H1 (cell line): ENCODE results near the gene NWD2. TPM values are rescaled to one million over a fixed set of nuclear protein-coding genes. Genes with fewer than 3 reads are reported as not detected.

Experiments
- CTCF ChIA-PET: fragments of 300-600 bp; sonication (Branson Sonifier 250); formaldehyde crosslinking; loops from one replicate; lab custom pipeline; 2021; ENCODE audit not compliant: partially characterized antibody; lab: Charles Lee
- POLR2A ChIA-PET: fragments of 300-600 bp; sonication (Branson Sonifier 250); formaldehyde crosslinking; loops from one replicate; lab custom pipeline; 2021; ENCODE audit warnings: inconsistent platforms; ENCODE audit not compliant: partially characterized antibody; lab: Charles Lee
- DNase-seq, 2 experiments: peaks; one replicate each; pipeline versions ENCODE4 v3.0.0 to v3.0.0-alpha.2; 2010 to 2022; ENCODE audit warnings: low spot score in 2 of 2, low read depth in 1 of 2, mixed read lengths in 1 of 2
- FAIRE-seq: peaks from 2 replicates; lab custom pipeline; 2011; peaks lifted over from hg19 to GRCh38; lab: Jason Lieb, UNC
- H2AFZ ChIP-seq: 2 replicates; pipeline ENCODE4 v1.8.1; 2012; ENCODE audit warnings: low read length, inconsistent platforms
- H2AK5ac ChIP-seq: 2 replicates; pipeline ENCODE4 v1.6.1; 2013; ENCODE audit warnings: low read depth, low read length
- H2BK120ac ChIP-seq: replicated peaks from 2 replicates; pipeline ENCODE3; 2013; ENCODE audit warnings: low read depth, low read length, inconsistent platforms
- H2BK12ac ChIP-seq: 2 replicates; pipeline ENCODE4 v1.6.1; 2013; ENCODE audit warnings: low read depth, low read length
- H2BK15ac ChIP-seq: 2 replicates; pipeline ENCODE4 v1.6.1; 2013; ENCODE audit warnings: low read length
- H2BK20ac ChIP-seq: 2 replicates; pipeline ENCODE4 v1.6.1; 2013; ENCODE audit warnings: low read length
- H2BK5ac ChIP-seq: 2 replicates; pipeline ENCODE4 v1.6.1; 2013; ENCODE audit warnings: low read depth, low read length
- H3K14ac ChIP-seq: 2 replicates; pipeline ENCODE4 v1.6.1; 2013; ENCODE audit warnings: inconsistent platforms; ENCODE audit not compliant: insufficient read length
- H3K18ac ChIP-seq: 2 replicates; pipeline ENCODE4 v1.6.1; 2013; ENCODE audit warnings: low read length; ENCODE audit errors: extremely low read depth
- H3K23ac ChIP-seq: 2 replicates; pipeline ENCODE4 v1.6.1; 2013; ENCODE audit warnings: inconsistent platforms; ENCODE audit not compliant: insufficient read length
- H3K23me2 ChIP-seq: 2 replicates; pipeline ENCODE4 v1.6.1; 2013; ENCODE audit warnings: low read depth, low read length
- H3K27ac ChIP-seq: 2 replicates; pipeline ENCODE4 v1.6.1; 2011; ENCODE audit warnings: low read depth, low read length, inconsistent platforms
- H3K27me3 ChIP-seq, 4 experiments: replicated peaks in 1 of 4; 1 replicate in 1 of 4; 2 replicates in 3 of 4; pipeline versions ENCODE4 v1.6.1 to v1.8.1; 2011 to 2013; ENCODE audit warnings: low read length in 3 of 4, mild to moderate bottlenecking in 3 of 4, inconsistent platforms in 2 of 4, mixed read lengths in 2 of 4, moderate library complexity in 1 of 4; ENCODE audit not compliant: control insufficient read depth in 3 of 4, insufficient read depth in 3 of 4; ENCODE audit errors: extremely low read depth in 1 of 4
- H3K36me3 ChIP-seq, 4 experiments: 2 replicates each; pipeline versions ENCODE4 v1.6.1 to v1.8.1; 2011 to 2013; ENCODE audit warnings: mild to moderate bottlenecking in 4 of 4, low read length in 3 of 4, moderate library complexity in 2 of 4, control low read depth in 1 of 4, inconsistent platforms in 1 of 4; ENCODE audit not compliant: insufficient read depth in 4 of 4, control insufficient read depth in 2 of 4
- H3K4ac ChIP-seq: replicated peaks from 2 replicates; pipeline ENCODE3; 2013; ENCODE audit warnings: low read length, low read depth, mixed read lengths, inconsistent platforms; ENCODE audit not compliant: insufficient read length
- H3K4me1 ChIP-seq, 4 experiments: replicated peaks in 1 of 4; 1 replicate in 1 of 4; 2 replicates in 3 of 4; pipeline versions ENCODE4 v1.6.1 to v1.8.1; 2011 to 2013; ENCODE audit warnings: low read length in 3 of 4, inconsistent platforms in 2 of 4, mixed read lengths in 1 of 4; ENCODE audit not compliant: insufficient read depth in 4 of 4, control insufficient read depth in 3 of 4
- H3K4me2 ChIP-seq, 2 experiments: 2 replicates each; pipeline versions ENCODE4 v1.6.1 to v1.8.1; 2011 to 2013; ENCODE audit warnings: low read depth in 2 of 2, low read length in 2 of 2, control low read depth in 1 of 2, inconsistent platforms in 1 of 2, mild to moderate bottlenecking in 1 of 2; ENCODE audit not compliant: insufficient read depth in 1 of 2
- H3K4me3 ChIP-seq, 4 experiments: fragments of 200-600, 300-600 bp in 1 of 4; sonication (generic), shearing (Covaris generic), sonication (Bioruptor Twin) in 1 of 4; 2 replicates each; pipeline versions ENCODE4 v1.5.1 to v1.8.1; 2011 to 2016; ENCODE audit warnings: low read length in 4 of 4, low read depth in 3 of 4, control low read depth in 2 of 4, inconsistent platforms in 2 of 4, mild to moderate bottlenecking in 2 of 4, mixed read lengths in 1 of 4, moderate library complexity in 1 of 4; ENCODE audit not compliant: insufficient read depth in 2 of 4; ENCODE audit errors: extremely low read depth in 1 of 4
- H3K56ac ChIP-seq: replicated peaks from 2 replicates; pipeline ENCODE3; 2013; ENCODE audit warnings: low read depth, mild to moderate bottlenecking, mixed read lengths, low read length, inconsistent platforms; ENCODE audit not compliant: insufficient read length
- H3K79me1 ChIP-seq: 2 replicates; pipeline ENCODE4 v1.6.1; 2013; ENCODE audit warnings: low read depth, low read length, control low read depth
- H3K79me2 ChIP-seq, 2 experiments: 2 replicates each; pipeline versions ENCODE4 v1.6.1 to v1.8.1; 2012 to 2013; ENCODE audit warnings: low read length in 2 of 2, mild to moderate bottlenecking in 2 of 2, inconsistent platforms in 1 of 2; ENCODE audit not compliant: insufficient read depth in 2 of 2, control insufficient read depth in 1 of 2
- H3K9ac ChIP-seq, 4 experiments: replicated peaks in 1 of 4; 1 replicate in 1 of 4; 2 replicates in 3 of 4; pipeline versions ENCODE4 v1.6.1 to v1.8.1; 2011 to 2013; ENCODE audit warnings: low read depth in 3 of 4, low read length in 3 of 4, control low read depth in 2 of 4, mild to moderate bottlenecking in 2 of 4, moderate library complexity in 2 of 4, inconsistent platforms in 1 of 4; ENCODE audit errors: extremely low read depth in 1 of 4
- H3K9me3 ChIP-seq, 2 experiments: 2 replicates each; pipeline versions ENCODE4 v1.6.1 to v1.8.1; 2012 to 2013; ENCODE audit warnings: mild to moderate bottlenecking in 2 of 2, moderate library complexity in 2 of 2, control low read depth in 1 of 2, inconsistent platforms in 1 of 2, low read depth in 1 of 2, low read length in 1 of 2, mixed read lengths in 1 of 2; ENCODE audit not compliant: insufficient read depth in 2 of 2
- H4K20me1 ChIP-seq, 2 experiments: replicated peaks in 1 of 2; 2 replicates each; pipeline versions ENCODE3 to v1.8.1; 2011 to 2013; ENCODE audit warnings: inconsistent platforms in 2 of 2, low read length in 2 of 2, mild to moderate bottlenecking in 1 of 2; ENCODE audit not compliant: insufficient read depth in 2 of 2, control insufficient read depth in 1 of 2
- H4K5ac ChIP-seq: 2 replicates; pipeline ENCODE4 v1.6.1; 2013; ENCODE audit warnings: low read length, low read depth, mixed read lengths, inconsistent platforms; ENCODE audit not compliant: insufficient read length
- H4K8ac ChIP-seq: 2 replicates; pipeline ENCODE4 v1.8.0; 2013; ENCODE audit warnings: mild to moderate bottlenecking, moderate library complexity, low read length, inconsistent platforms; ENCODE audit not compliant: insufficient read depth; ENCODE audit errors: extremely low read depth
- H4K91ac ChIP-seq: replicated peaks from 2 replicates; pipeline ENCODE3; 2013; ENCODE audit warnings: low read length, mixed read lengths, inconsistent platforms; ENCODE audit not compliant: insufficient read length
- CBX5 ChIP-seq: fragments of 300-800, 300-1000 bp; sonication (generic); IDR thresholded peaks from 2 replicates; pipeline ENCODE4 v1.7.1; 2016; ENCODE audit warnings: antibody characterized with exemption, low read length, low read depth
- EP300 ChIP-seq, 2 experiments: IDR thresholded peaks; 1 replicate in 1 of 2; 2 replicates in 1 of 2; pipeline ENCODE4 v1.6.1; 2011 to 2012; ENCODE audit warnings: low read depth in 2 of 2, low read length in 2 of 2, mild to moderate bottlenecking in 2 of 2, borderline replicate concordance in 1 of 2, inconsistent platforms in 1 of 2, moderate library complexity in 1 of 2
- SIRT6 ChIP-seq: IDR thresholded peaks from one replicate; pipeline ENCODE4 v1.7.1; 2012; ENCODE audit warnings: low read length, inconsistent platforms
- SUZ12 ChIP-seq: fragments of 200-600 bp; sonication (generic); IDR thresholded peaks from 2 replicates; pipeline ENCODE4 v1.6.1; 2012; ENCODE audit warnings: mild to moderate bottlenecking, inconsistent platforms, low read length, moderate library complexity, mixed read lengths
- TAF7 ChIP-seq: optimal IDR thresholded peaks from 2 replicates; pipeline ENCODE3; 2011; ENCODE audit warnings: low read depth, mild to moderate bottlenecking, inconsistent platforms, low read length, moderate library complexity, borderline replicate concordance
- YY1 ChIP-seq: IDR thresholded peaks from 2 replicates; pipeline ENCODE4 v1.6.1; 2011; ENCODE audit warnings: low read depth, mild to moderate bottlenecking, low read length
- ZNF274 ChIP-seq: IDR thresholded peaks from 2 replicates; pipeline ENCODE4 v1.7.0; 2012; ENCODE audit warnings: low read length, borderline replicate concordance; ENCODE audit errors: extremely low read depth
- WGBS, 2 experiments: shearing (Covaris generic) in 1 of 2; methylation state at CpG; one replicate each; pipeline versions ENCODE4 v1.1.6 to v1.1.7; 2013 to 2015; ENCODE audit warnings: low lambda C conversion rate in 2 of 2, mixed read lengths in 2 of 2, inconsistent platforms in 1 of 2, low coverage in 1 of 2, missing lambda C conversion rate in 1 of 2; ENCODE audit not compliant: insufficient replicate concordance in 2 of 2, insufficient coverage in 1 of 2, insufficient read length in 1 of 2; ENCODE audit errors: extremely low coverage in 1 of 2, missing lambda C conversion rate in 1 of 2; 5-methylcytosine and 5-hydroxymethylcytosine counted together
- polyA plus RNA-seq, 7 experiments: library from polyadenylated mRNA; depleted of rRNA in 3 of 7; stranded (reverse) in 5 of 7; unstranded in 2 of 7; fragments of >200 nt in 5 of 7; fragments of 200-250 nt in 2 of 7; gene quantifications; 1 replicate in 5 of 7; 2 replicates in 1 of 7; 4 replicates in 1 of 7; pipeline versions ENCODE4 v1.2.1 to v1.2.3, GENCODE V29; 2011 to 2013; ENCODE audit warnings: missing spikeins in 2 of 7, mixed read lengths in 2 of 7
- total RNA-seq: library from RNA; stranded (reverse); fragmentation: NEBNext Ultra II Directional; extraction: Animal tissue kit (Norgen Biotek cat#: 25700); gene quantifications from 2 replicates; pipeline ENCODE4 v1.2.1, GENCODE V29; 2021

Gene NWD2
- total and polyA plus RNA-seq, 2 of the 8 experiments (the other 6 are each of a cell fraction or from before 2014, with no cell fraction given), result under 0.01 TPM; not detected in 1

GRCh38 chr4:37450911-37451310 lies 206.4 kb downstream of the NWD2 start:
- 100% methylated on average over 1 of the region's 1 CpG; no CpG with 5 or more reads in 1 of the 2 experiments for WGBS, 2 experiments
- H3K14ac ChIP-seq, result no peak overlapping the region
- no peak for TF ChIP-seq SUZ12
- TF ChIP-seq TAF7, result no peak
- TF ChIP-seq CBX5, result no peak
- no peak for TF ChIP-seq YY1
- no peak for TF ChIP-seq SIRT6
- no peak for TF ChIP-seq ZNF274
- no peak for TF ChIP-seq EP300 (IDR thresholded peaks at IDR 0.05; ENCODE audit: borderline replicate concordance in 1 of 2, low read depth in 2 of 2, low read length in 2 of 2)
- TF ChIP-seq, all 59 proteins: peak for 0
- Histone ChIP-seq H3K4ac (no peak overlapping the region), H3K27ac (no peak overlapping the region), H4K8ac (no peak overlapping the region), H2AK5ac (no peak overlapping the region), H3K56ac (no peak overlapping the region), H3K27me3 (peaks cover 0 to 17% (median 6%) of the 10 kb centered on the region in 4 experiments; a peak in 5 of 7 replicates), H2BK15ac (no peak overlapping the region), H2AFZ (no peak overlapping the region), H3K4me2 (no peak overlapping the region), H3K9ac (no peak overlapping the region), H3K4me3 (no peak overlapping the region), H3K23ac (no peak overlapping the region), H4K5ac (no peak overlapping the region), H2BK20ac (no peak overlapping the region), H3K79me2 (no peaks in the 10 kb centered on the region), H3K4me1 (peaks cover 0 to 5% (median 1%) of the 10 kb centered on the region in 4 experiments; a peak in 2 of 7 replicates), H3K36me3 (no peaks in the 10 kb centered on the region), H3K9me3 (no peaks in the 10 kb centered on the region), H2BK5ac (no peak overlapping the region), H3K79me1 (no peaks in the 10 kb centered on the region), H3K18ac (no peak overlapping the region), H4K20me1 (no peaks in the 10 kb centered on the region), H4K91ac (no peak overlapping the region), H3K23me2 (peaks cover 7% of the 10 kb centered on the region; the same call in 1 of the 2 replicates), H2BK120ac (no peak overlapping the region), H2BK12ac (no peak overlapping the region; the same call in 1 of the 2 replicates)
- CTCF ChIA-PET, result interaction anchor here (0.6 to 7.8 kb wide), 10 partner anchors 14 to 1287 kb away, joined by 3 to 107 read pairs (median 3); no protein-coding TSS in a partner anchor
- DNase-seq, result no peak
- FAIRE-seq, result no peak
- POLR2A ChIA-PET, result interaction anchor here (0.6 kb wide), 1 partner anchor 59 kb away, joined by 3 read pairs; no protein-coding TSS in a partner anchor
